ENCODE measurements around the gene SGSM2. TPM values are rescaled to one million over a fixed set of nuclear protein-coding genes. Genes with fewer than 3 reads are reported as not detected.

Gene SGSM2
- total and polyA plus RNA-seq, 2 of the 13 experiments (the other 11 are each of a cell fraction or from before 2014, with no cell fraction given): 30.4 to 51.3 TPM

- TF ChIP-seq ZNF335 (CRISPR knock-in tag; IDR thresholded peaks at IDR 0.05) (no peak), TRIM22 (IDR thresholded peaks at IDR 0.05) (no peak), ZZZ3 (CRISPR knock-in tag; IDR thresholded peaks at IDR 0.05; ENCODE audit: borderline replicate concordance) (no peak), POGZ (CRISPR knock-in tag; IDR thresholded peaks at IDR 0.05) (no peak), SMYD3 (CRISPR knock-in tag; IDR thresholded peaks at IDR 0.05) (0 out of 2 replicates have a peak, but pooled peaks have one; percentile 31), ZNF296 (CRISPR knock-in tag; conservative IDR thresholded peaks at IDR 0.05) (no peak)
Measured at GRCh38 chr17:2302778-2303203, 34.5 kb upstream of the SGSM2 start (continued).

GRCh38 chr17:2303204-2304188, 33.8 kb upstream of the SGSM2 start, which contains the start of the genes SMG6 and SRR:
TSS of gene SMG6 (minus strand) at chr17:2303785. CDS start at chr17:2303720, 65 bp downstream.
TSS of gene SRR (plus strand) at chr17:2303950. CDS start at chr17:2315561, 11,611 bp downstream.
- FAIRE-seq: no peak
- Histone ChIP-seq H3K4me3 (replicated peaks in 1 of 3; ENCODE audit: insufficient read depth in 1 of 3, low read depth in 2 of 3, low read length in 3 of 3) (peak within 1 kb of the TSS; percentile 75 to 92 (median 91)), H4K20me1 (ENCODE audit: insufficient read depth, low read length) (0 out of 2 replicates have a peak, but pooled peaks cover 3% of the 10 kb centered on the region), H3K4me1 (ENCODE audit: insufficient read depth, low read length) (peaks cover 25% of the 10 kb centered on the region), H3K9ac (ENCODE audit: insufficient read depth, low read depth, low read length) (peak within 1 kb of the TSS; percentile 91), H3K4me2 (ENCODE audit: low read depth, low read length) (peak within 1 kb of the TSS; percentile 81), H3K27ac (ENCODE audit: extremely low read length, insufficient read depth, low read length) (peak within 1 kb of the TSS; percentile 92), H3K79me2 (ENCODE audit: insufficient read depth, low read length) (peaks cover 19% of the 10 kb centered on the region), H3K27me3 (ENCODE audit: control insufficient read depth in 1 of 2, insufficient read depth in 2 of 2, low read length in 2 of 2) (no peaks in the 10 kb centered on the region; a peak in 1 of 5 replicates), H2AFZ (ENCODE audit: low read length) (no peak within 1 kb of the TSS), H3K9me3 (ENCODE audit: low read length) (no peaks in the 10 kb centered on the region), H3K36me3 (replicated peaks in 1 of 2; ENCODE audit: control insufficient read depth in 1 of 2, insufficient read depth in 2 of 2, low read length in 2 of 2) (peaks cover 6 to 17% of the 10 kb centered on the region in 2 experiments; a peak in 3 of 5 replicates)
- peak; percentile 95 for ATAC-seq
- CTCF ChIA-PET (ENCODE audit: low intra/inter-chr PET ratio, low total read pairs): no interaction called here
- peak; percentile 74 for DNase-seq (ENCODE audit: low spot score)
- POLR2A ChIA-PET: interaction anchor here (0.6 to 3.0 kb wide), 8 partner anchors 11 to 262 kb away, joined by 3 to 23 read pairs (median 4); partner anchors contain the start of genes HIC1, METTL16, OVCA2 and SGSM2
- in situ Hi-C loops (cut with HindIII; ENCODE audit: extremely low pct_ligation_motif_present, low pct_unique_long_range_greater_than_20kb): no loop called here
- intact Hi-C loops (cut with micrococcal nuclease; ENCODE audit: unreplicated experiment): no loop called here
- BruUV-seq (replicated peaks): no TSS peak
- 0% methylated on average over 24 of the region's 108 CpGs for WGBS (ENCODE audit: low lambda C conversion rate)
- TF ChIP-seq ZNF280D (CRISPR knock-in tag; IDR thresholded peaks at IDR 0.05): no peak
- TF ChIP-seq ZNF598 (CRISPR knock-in tag; IDR thresholded peaks at IDR 0.05; ENCODE audit: borderline replicate concordance): no peak; the same call in 1 of the 2 replicates
- TF ChIP-seq ZNF207 (IDR thresholded peaks at IDR 0.05; ENCODE audit: borderline replicate concordance): no peak
- TF ChIP-seq SALL2 (CRISPR knock-in tag; IDR thresholded peaks at IDR 0.05): no peak
- peak; percentile 64 for TF ChIP-seq MAX (IDR thresholded peaks at IDR 0.05)
- TF ChIP-seq ZNF329 (CRISPR knock-in tag; IDR thresholded peaks at IDR 0.05; ENCODE audit: low read depth): peak; percentile 71; the same call in 1 of the 2 replicates
- peak; percentile 49; the same call in 1 of the 2 replicates for TF ChIP-seq SALL1 (CRISPR knock-in tag; IDR thresholded peaks at IDR 0.05)
- no peak for TF ChIP-seq FOXA1 (IDR thresholded peaks at IDR 0.05)
- TF ChIP-seq FOXA1 (CRISPR knock-in tag; IDR thresholded peaks at IDR 0.05): no peak
- TF ChIP-seq HOXD1 (CRISPR knock-in tag; IDR thresholded peaks at IDR 0.05): no peak; the same call in 1 of the 2 replicates

Measured in HepG2 (cell line).